Suprapubic skin (tissue), 4 donors: ENCODE data around the gene PDE1C.

Experiments
- POLR2A ChIP-seq, 2 donors: fragments of 450-650 bp; IDR thresholded peaks; one replicate each; pipeline ENCODE4 v1.6.1; 2017; ENCODE audit warnings: antibody characterized with exemption in 2 of 2, mild to moderate bottlenecking in 2 of 2, moderate library complexity in 2 of 2
- POLR2AphosphoS5 ChIP-seq, 3 donors: sonication (generic); formaldehyde crosslinking; IDR thresholded peaks; one replicate each; pipeline ENCODE4 v1.6.1; 2017; ENCODE audit warnings: antibody characterized with exemption in 3 of 3
- TF ChIP-seq, protein P1 (sequence below), 2 donors: fragments of 200-600 bp in 1 of 2; fragments of 450-650 bp in 1 of 2; sonication (generic) in 1 of 2; IDR thresholded peaks; one replicate each; pipeline ENCODE4 v1.5.1; 2016 to 2019; ENCODE audit warnings: antibody characterized with exemption in 2 of 2, mild to moderate bottlenecking in 1 of 2, moderate library complexity in 1 of 2

DNA sequence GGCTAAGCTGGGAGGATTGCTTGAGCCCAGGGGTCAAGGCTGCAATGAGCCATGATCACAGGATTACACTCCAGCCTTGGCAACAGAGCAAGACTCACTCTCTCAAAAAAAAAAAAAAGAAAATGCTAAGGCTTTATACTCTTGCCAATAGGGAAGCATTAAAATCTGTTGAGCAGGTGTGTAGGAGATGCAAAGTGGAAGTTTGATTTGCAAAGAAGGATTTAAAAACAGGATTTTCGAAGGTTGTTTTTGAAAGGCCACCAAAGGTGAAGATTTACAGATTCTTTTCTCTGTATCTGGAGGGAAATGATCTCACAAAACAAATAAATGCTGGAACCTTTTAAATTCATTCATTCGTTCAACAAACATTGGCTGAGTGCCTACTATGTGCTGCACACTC lies 8.6 kb upstream of the PDE1C start:
- TF ChIP-seq, protein P1, sequence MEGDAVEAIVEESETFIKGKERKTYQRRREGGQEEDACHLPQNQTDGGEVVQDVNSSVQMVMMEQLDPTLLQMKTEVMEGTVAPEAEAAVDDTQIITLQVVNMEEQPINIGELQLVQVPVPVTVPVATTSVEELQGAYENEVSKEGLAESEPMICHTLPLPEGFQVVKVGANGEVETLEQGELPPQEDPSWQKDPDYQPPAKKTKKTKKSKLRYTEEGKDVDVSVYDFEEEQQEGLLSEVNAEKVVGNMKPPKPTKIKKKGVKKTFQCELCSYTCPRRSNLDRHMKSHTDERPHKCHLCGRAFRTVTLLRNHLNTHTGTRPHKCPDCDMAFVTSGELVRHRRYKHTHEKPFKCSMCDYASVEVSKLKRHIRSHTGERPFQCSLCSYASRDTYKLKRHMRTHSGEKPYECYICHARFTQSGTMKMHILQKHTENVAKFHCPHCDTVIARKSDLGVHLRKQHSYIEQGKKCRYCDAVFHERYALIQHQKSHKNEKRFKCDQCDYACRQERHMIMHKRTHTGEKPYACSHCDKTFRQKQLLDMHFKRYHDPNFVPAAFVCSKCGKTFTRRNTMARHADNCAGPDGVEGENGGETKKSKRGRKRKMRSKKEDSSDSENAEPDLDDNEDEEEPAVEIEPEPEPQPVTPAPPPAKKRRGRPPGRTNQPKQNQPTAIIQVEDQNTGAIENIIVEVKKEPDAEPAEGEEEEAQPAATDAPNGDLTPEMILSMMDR (IDR thresholded peaks at IDR 0.05), result no peak
- TF ChIP-seq POLR2AphosphoS5 (IDR thresholded peaks at IDR 0.05) (no peak), POLR2A (IDR thresholded peaks at IDR 0.05) (no peak)
